Loucy (cell line): ENCODE data around the gene HS3ST3A1.

ENCODE experiments used
- H2AFZ ChIP-seq: fragments of 200-600 bp; sonication (generic); 2 replicates; pipeline ENCODE4 v1.6.0; 2016; ENCODE audit warnings: antibody characterized with exemption, mild to moderate bottlenecking, low read length, moderate library complexity
- H3F3A ChIP-seq: fragments of 200-600 bp; 2 replicates; pipeline ENCODE4 v1.6.0; 2016; ENCODE audit warnings: antibody characterized with exemption, low read depth, mild to moderate bottlenecking
- H3K27me3 ChIP-seq: fragments of 200-600 bp; sonication (generic); 2 replicates; pipeline ENCODE4 v1.6.1; 2014; ENCODE audit warnings: low read length, mild to moderate bottlenecking; ENCODE audit not compliant: insufficient read depth, poor library complexity, severe bottlenecking
- H3K36me3 ChIP-seq: fragments of 200-600 bp; sonication (generic); 2 replicates; pipeline ENCODE4 v1.6.1; 2016; ENCODE audit warnings: low read length; ENCODE audit not compliant: insufficient read depth
- H3K4me1 ChIP-seq: fragments of 200-600 bp; sonication (generic); 2 replicates; pipeline ENCODE4 v1.5.1; 2014; ENCODE audit warnings: low read length, mild to moderate bottlenecking; ENCODE audit not compliant: insufficient read depth, poor library complexity, severe bottlenecking
- H3K4me2 ChIP-seq: fragments of 200-600 bp; sonication (generic); 2 replicates; pipeline ENCODE4 v1.6.0; 2014; ENCODE audit warnings: antibody characterized with exemption, low read length, low read depth, mild to moderate bottlenecking; ENCODE audit not compliant: poor library complexity, severe bottlenecking
- H3K4me3 ChIP-seq: fragments of 200-600 bp; sonication (generic); 2 replicates; pipeline ENCODE4 v1.5.1; 2014; ENCODE audit warnings: low read length, mild to moderate bottlenecking, mixed read lengths; ENCODE audit not compliant: poor library complexity, severe bottlenecking
- H3K79me2 ChIP-seq: fragments of 200-600 bp; sonication (generic); 2 replicates; pipeline ENCODE4 v1.6.1; 2014; ENCODE audit warnings: low read length; ENCODE audit not compliant: insufficient read depth
- H3K9ac ChIP-seq: fragments of 200-600 bp; sonication (generic); 2 replicates; pipeline ENCODE4 v1.6.0; 2014; ENCODE audit warnings: mild to moderate bottlenecking, low read depth, low read length, moderate library complexity; ENCODE audit not compliant: poor library complexity, severe bottlenecking
- H3K9me2 ChIP-seq: fragments of 200-600 bp; sonication (generic); replicated peaks from 2 replicates; pipeline ENCODE4 v1.6.1; 2016; ENCODE audit warnings: low read depth, low read length, mixed read lengths
- H3K9me3 ChIP-seq: fragments of 200-600 bp; sonication (generic); 2 replicates; pipeline ENCODE4 v1.6.1; 2014; ENCODE audit warnings: mild to moderate bottlenecking, antibody characterized with exemption, low read length, low read depth; ENCODE audit not compliant: insufficient read depth
- H4K20me1 ChIP-seq: fragments of 200-600 bp; sonication (generic); 2 replicates; pipeline ENCODE4 v1.6.0; 2014; ENCODE audit warnings: antibody characterized with exemption, low read length, mild to moderate bottlenecking; ENCODE audit not compliant: insufficient read depth, poor library complexity, severe bottlenecking
- CTCF ChIP-seq: fragments of 200-600 bp; sonication (generic); conservative IDR thresholded peaks from 2 replicates; pipeline ENCODE4 v1.5.1; 2014; ENCODE audit warnings: mild to moderate bottlenecking, antibody characterized with exemption, low read length
- EZH2phosphoT487 ChIP-seq: fragments of 200-600 bp; IDR thresholded peaks from 2 replicates; pipeline ENCODE4 v1.6.1; 2018; ENCODE audit warnings: antibody characterized with exemption, mild to moderate bottlenecking, moderate library complexity, borderline replicate concordance

The HS3ST3A1 gene

GRCh38 chr17:13601776-13602551, at the start of gene HS3ST3A1:
TSS of gene HS3ST3A1 (minus strand) at chr17:13601929. CDS start at chr17:13601129, 800 bp downstream.
- no peak within 1 kb of the TSS for H3K9ac ChIP-seq

GRCh38 chr17:13650096-13650675, 48.5 kb upstream of the HS3ST3A1 start:
- no peaks in the 10 kb centered on the region for H4K20me1 ChIP-seq
- no peaks in the 10 kb centered on the region for H3K4me1 ChIP-seq
- no peaks in the 10 kb centered on the region for H3K79me2 ChIP-seq
- no peak overlapping the region for H2AFZ ChIP-seq
- TF ChIP-seq CTCF (no peak), EZH2phosphoT487 (no peak)
- no peaks in the 10 kb centered on the region for H3F3A ChIP-seq
- H3K36me3 ChIP-seq, result no peaks in the 10 kb centered on the region
- no peak overlapping the region for H3K4me3 ChIP-seq
- H3K9me3 ChIP-seq, result no peaks in the 10 kb centered on the region; the same call in 1 of the 2 replicates
- no peaks in the 10 kb centered on the region for H3K9me2 ChIP-seq
- H3K27me3 ChIP-seq, result no peaks in the 10 kb centered on the region
- no peak overlapping the region for H3K9ac ChIP-seq
- no peak overlapping the region for H3K4me2 ChIP-seq

More at GRCh38 chr17:13601776-13602551, at the start of gene HS3ST3A1:
- H3K9me3 ChIP-seq, result no peaks in the 10 kb centered on the region
- no peak for TF ChIP-seq CTCF
- TF ChIP-seq EZH2phosphoT487, result no peak
- no peaks in the 10 kb centered on the region for H3K4me1 ChIP-seq
- H3K9me2 ChIP-seq, result no peaks in the 10 kb centered on the region
- no peak within 1 kb of the TSS for H2AFZ ChIP-seq
- no peaks in the 10 kb centered on the region for H3K79me2 ChIP-seq
- no peak within 1 kb of the TSS for H3K4me3 ChIP-seq
- H3F3A ChIP-seq, result no peaks in the 10 kb centered on the region
- no peaks in the 10 kb centered on the region for H3K27me3 ChIP-seq
- no peaks in the 10 kb centered on the region for H4K20me1 ChIP-seq
- H3K36me3 ChIP-seq, result no peaks in the 10 kb centered on the region
- no peak within 1 kb of the TSS for H3K4me2 ChIP-seq

GRCh38 chr17:13647543-13648021, 45.9 kb upstream of the HS3ST3A1 start:
- Histone ChIP-seq H3K4me3 (no peak overlapping the region), H3K27me3 (no peaks in the 10 kb centered on the region), H3K9me3 (no peaks in the 10 kb centered on the region; the same call in 1 of the 2 replicates), H3K36me3 (no peaks in the 10 kb centered on the region), H3K9me2 (no peaks in the 10 kb centered on the region), H4K20me1 (no peaks in the 10 kb centered on the region), H2AFZ (no peak overlapping the region), H3K79me2 (no peaks in the 10 kb centered on the region), H3K4me1 (no peaks in the 10 kb centered on the region), H3K9ac (no peak overlapping the region), H3K4me2 (no peak overlapping the region), H3F3A (no peaks in the 10 kb centered on the region)
- TF ChIP-seq EZH2phosphoT487 (no peak), CTCF (no peak)
